GM12874 (cell line): ENCODE data around the gene POM121C.
"Not testable (repeated sequence)": the region's sequence is repeated elsewhere in the genome, so short reads cannot be mapped to it uniquely, and the experiment has no call there.

Experiments
- TF ChIP-seq, protein P1 (sequence below): IDR thresholded peaks from 2 replicates; pipeline ENCODE4 v1.5.1; 2011; ENCODE audit warnings: low read depth, mild to moderate bottlenecking, control low read depth, low read length, moderate library complexity; ENCODE audit not compliant: insufficient read depth

The POM121C gene

DNA sequence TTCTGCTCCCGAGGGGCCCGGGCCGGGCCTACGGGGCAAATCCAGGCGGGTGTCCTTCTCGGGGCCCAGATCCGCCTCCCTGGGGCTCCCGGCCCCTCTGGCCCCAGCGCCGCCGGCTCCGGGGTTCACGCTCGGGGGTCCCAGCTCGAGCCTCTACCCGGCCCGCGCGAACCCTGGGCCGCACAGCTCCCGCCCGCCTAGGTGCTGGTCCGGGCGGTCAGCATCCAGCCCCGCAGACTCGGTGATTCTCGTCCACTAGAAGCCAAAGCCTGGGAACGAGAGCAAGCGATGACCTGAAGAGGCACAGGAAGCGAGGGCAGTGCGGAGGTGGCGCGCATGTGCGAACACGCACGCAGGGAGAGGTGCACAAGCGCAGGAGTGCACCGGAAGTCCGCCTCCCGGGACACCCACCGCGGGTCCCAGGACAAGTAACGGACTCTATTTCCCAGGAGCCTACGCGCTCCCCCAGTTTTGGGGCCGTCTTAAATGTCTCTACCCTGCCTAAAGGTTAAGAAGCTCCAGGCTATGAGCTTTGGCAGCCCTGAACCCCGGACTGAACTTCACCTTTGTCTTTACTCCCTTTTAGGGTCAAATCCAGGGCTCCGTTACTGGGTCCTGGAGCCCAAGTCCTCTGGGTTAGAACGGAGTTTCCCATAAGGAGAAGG is at the start of gene POM121C:
POM121C (minus strand) TSS at position 321 of the 665 bp plus-strand sequence. CDS start 44,803 bp downstream, outside the sequence.
- TF ChIP-seq, protein P1, sequence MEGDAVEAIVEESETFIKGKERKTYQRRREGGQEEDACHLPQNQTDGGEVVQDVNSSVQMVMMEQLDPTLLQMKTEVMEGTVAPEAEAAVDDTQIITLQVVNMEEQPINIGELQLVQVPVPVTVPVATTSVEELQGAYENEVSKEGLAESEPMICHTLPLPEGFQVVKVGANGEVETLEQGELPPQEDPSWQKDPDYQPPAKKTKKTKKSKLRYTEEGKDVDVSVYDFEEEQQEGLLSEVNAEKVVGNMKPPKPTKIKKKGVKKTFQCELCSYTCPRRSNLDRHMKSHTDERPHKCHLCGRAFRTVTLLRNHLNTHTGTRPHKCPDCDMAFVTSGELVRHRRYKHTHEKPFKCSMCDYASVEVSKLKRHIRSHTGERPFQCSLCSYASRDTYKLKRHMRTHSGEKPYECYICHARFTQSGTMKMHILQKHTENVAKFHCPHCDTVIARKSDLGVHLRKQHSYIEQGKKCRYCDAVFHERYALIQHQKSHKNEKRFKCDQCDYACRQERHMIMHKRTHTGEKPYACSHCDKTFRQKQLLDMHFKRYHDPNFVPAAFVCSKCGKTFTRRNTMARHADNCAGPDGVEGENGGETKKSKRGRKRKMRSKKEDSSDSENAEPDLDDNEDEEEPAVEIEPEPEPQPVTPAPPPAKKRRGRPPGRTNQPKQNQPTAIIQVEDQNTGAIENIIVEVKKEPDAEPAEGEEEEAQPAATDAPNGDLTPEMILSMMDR, result not testable (repeated sequence)

GRCh38 chr7:75534727-75535307 is 48.7 kb upstream of the POM121C start:
- TF ChIP-seq, protein P1, result no peak

DNA sequence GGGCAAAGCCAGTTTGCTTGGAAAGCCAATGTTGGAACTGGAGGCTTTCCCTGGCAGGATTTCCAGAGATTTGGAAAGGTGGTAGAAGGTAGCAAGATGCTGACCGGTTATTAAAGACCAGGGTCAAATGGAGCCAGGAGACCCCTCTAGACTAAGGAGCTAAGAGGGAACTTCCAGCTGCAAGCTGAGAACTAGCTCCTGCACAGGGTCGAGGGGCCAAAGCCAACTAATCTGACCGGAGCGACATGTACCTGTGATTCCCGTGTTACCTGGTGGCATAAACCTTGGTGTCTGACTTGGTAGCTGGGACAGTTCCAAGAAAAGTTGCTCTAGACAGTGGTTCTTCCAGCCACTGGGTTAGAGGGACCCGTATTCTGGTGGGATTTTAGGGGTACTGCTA is 47.8 kb upstream of the POM121C start:
- TF ChIP-seq, protein P1, result no peak

DNA sequence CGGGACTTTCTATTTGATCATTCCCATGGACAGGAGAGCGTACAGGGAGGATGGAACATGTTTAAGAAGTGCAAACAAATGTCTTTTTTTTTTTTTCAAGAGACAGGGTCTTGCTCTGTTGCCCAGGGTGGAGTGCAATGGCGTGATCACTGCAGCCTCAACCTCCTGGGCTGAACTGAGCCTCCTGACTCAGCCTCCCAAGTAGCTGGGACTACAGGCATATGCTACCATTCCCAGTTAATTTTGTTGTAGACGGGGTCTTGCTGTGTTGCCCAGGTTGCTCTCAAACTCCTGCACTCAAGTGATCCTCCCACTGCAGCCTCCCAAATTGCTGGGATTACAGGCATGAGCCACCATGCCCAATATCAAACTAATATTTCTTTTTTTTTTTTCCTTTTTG is 46.5 kb upstream of the POM121C start:
- TF ChIP-seq, protein P1, result no peak

DNA sequence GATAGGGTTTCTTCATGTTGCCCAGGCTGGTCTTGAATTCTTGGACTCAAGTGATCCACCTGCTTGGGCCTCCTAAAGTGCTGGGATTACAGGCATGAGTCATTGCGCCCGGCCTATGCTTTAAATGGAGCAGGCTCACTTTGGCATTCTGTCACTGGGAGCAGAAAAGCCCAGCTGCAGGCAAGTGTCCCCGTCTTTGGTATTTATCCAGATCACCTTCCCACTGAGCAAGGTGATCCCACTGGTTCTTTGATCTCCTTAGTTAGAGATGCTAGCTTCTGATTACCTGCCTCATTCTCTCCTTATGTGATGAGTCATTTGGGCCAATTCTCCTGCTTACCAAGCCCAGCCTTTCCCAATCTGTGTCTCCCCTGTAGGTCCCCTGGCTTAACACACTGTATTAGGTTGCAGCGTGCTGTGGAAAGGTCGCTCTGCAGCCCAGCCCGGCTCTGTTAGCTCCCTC is 45.3 kb upstream of the POM121C start:
- TF ChIP-seq, protein P1, result no peak

- TF ChIP-seq, protein P1, result not testable (repeated sequence)
Observed at GRCh38 chr7:75492020-75492419, 5.9 kb upstream of the POM121C start, which contains the start of gene SPDYE5. Gene SPDYE5, plus strand, starts transcription at chr7:75492320. Its CDS starts 1,728 bp downstream, at chr7:75494048.

GRCh38 chr7:75452494-75452955 is 33.6 kb downstream of the POM121C start:
- TF ChIP-seq, protein P1, result 0 out of 2 replicates have a peak, but pooled peaks have one; percentile 23
